Retinal pigment epithelial cell (primary cell): ENCODE results near the gene FRS2.

Experiments used
- DNase-seq: peaks from one replicate; pipeline ENCODE4 v3.0.0-alpha.2; 2010; ENCODE audit warnings: low read depth
- H3K4me3 ChIP-seq: 2 replicates; pipeline ENCODE4 v1.5.1; 2011; ENCODE audit warnings: mild to moderate bottlenecking, low read length, control low read depth, moderate library complexity
- CTCF ChIP-seq: conservative IDR thresholded peaks from 2 replicates; pipeline ENCODE4 v1.5.1; 2011; ENCODE audit warnings: low read depth, low read length, control low read depth, inconsistent platforms

Gene FRS2

GRCh38 chr12:69563166-69563762 lies 93.1 kb downstream of the FRS2 start:
- H3K4me3 ChIP-seq = no peak overlapping the region
- TF ChIP-seq CTCF = no peak
- no peak for DNase-seq

- no peak overlapping the region for H3K4me3 ChIP-seq
- no peak for TF ChIP-seq CTCF
- DNase-seq = no peak
These were observed 96.4 kb downstream of the FRS2 start for GRCh38 chr12:69566603-69567002.

GRCh38 chr12:69569236-69569635 lies 99.0 kb downstream of the FRS2 start:
- no peak overlapping the region for H3K4me3 ChIP-seq
- no peak for TF ChIP-seq CTCF
- DNase-seq = no peak

GRCh38 chr12:69570000-69570516 lies 99.9 kb downstream of the FRS2 start:
- no peak overlapping the region for H3K4me3 ChIP-seq
- DNase-seq = peak; percentile 35
- TF ChIP-seq CTCF = no peak

- TF ChIP-seq CTCF = peak; percentile 81
- no peak for DNase-seq
- H3K4me3 ChIP-seq = no peak overlapping the region
These were observed 100.6 kb downstream of the FRS2 start for GRCh38 chr12:69570545-69571399.

- no peak for TF ChIP-seq CTCF
- DNase-seq = no peak
- no peak overlapping the region for H3K4me3 ChIP-seq
These were observed 105.2 kb downstream of the FRS2 start for GRCh38 chr12:69575346-69575745.

GRCh38 chr12:69578283-69578682 lies 108.1 kb downstream of the FRS2 start:
- H3K4me3 ChIP-seq = no peak overlapping the region
- no peak for DNase-seq
- no peak for TF ChIP-seq CTCF
